ENCODE results near the gene CRYZ. TPM values are rescaled to one million over a fixed set of nuclear protein-coding genes. Genes with fewer than 3 reads are reported as not detected.

CRYZ gene
- total RNA-seq, 1 donor from 2014 or later = not detected

- Mint-ChIP-seq H3K27me3 (ENCODE audit: insufficient read depth, low read depth) (peaks cover 3% of the 10 kb centered on the region), H3K36me3 (peaks cover 17% of the 10 kb centered on the region), H3K27ac (no peak overlapping the region), H3K4me3 (no peak overlapping the region), H3K9me3 (peaks cover 22% of the 10 kb centered on the region), H3K4me1 (peaks cover 7% of the 10 kb centered on the region)
- Histone ChIP-seq H3K4me1 (no peaks in the 10 kb centered on the region), H3K4me3 (no peak overlapping the region), H3K9ac (no peak overlapping the region), H3K9me3 (ENCODE audit: low read depth) (no peaks in the 10 kb centered on the region), H3K4me2 (no peak overlapping the region), H3K79me2 (ENCODE audit: low read depth) (no peaks in the 10 kb centered on the region), H2AFZ (replicated peaks) (no peak overlapping the region), H3K27me3 (no peaks in the 10 kb centered on the region), H3K27ac (no peak overlapping the region), H3F3A (ENCODE audit: low read depth) (no peaks in the 10 kb centered on the region), H3K36me3 (no peaks in the 10 kb centered on the region), H4K20me1 (ENCODE audit: low read depth) (no peaks in the 10 kb centered on the region)
- TF ChIP-seq EZH2 (IDR thresholded peaks at IDR 0.05) = no peak
- TF ChIP-seq CTCF (IDR thresholded peaks at IDR 0.05) = no peak
- DNase-seq (ENCODE audit: low spot score) = no peak
Measured at GRCh38 chr1:74729741-74730478, 2.9 kb downstream of the CRYZ start.

- no peak overlapping the region for H3K4me2 ChIP-seq
- Mint-ChIP-seq H3K4me3 (no peak overlapping the region), H3K27me3 (ENCODE audit: insufficient read depth, low read depth) (peaks cover 3% of the 10 kb centered on the region), H3K9me3 (peaks cover 22% of the 10 kb centered on the region), H3K36me3 (peaks cover 17% of the 10 kb centered on the region), H3K4me1 (peaks cover 3% of the 10 kb centered on the region), H3K27ac (no peak overlapping the region)
- TF ChIP-seq EZH2phosphoT487 (IDR thresholded peaks at IDR 0.05) = no peak
- no peak for TF ChIP-seq CTCF (IDR thresholded peaks at IDR 0.05)
- TF ChIP-seq EZH2 (IDR thresholded peaks at IDR 0.05) = no peak
- no peaks in the 10 kb centered on the region for H3K27me3 ChIP-seq
- H3K4me1 ChIP-seq = no peaks in the 10 kb centered on the region
- no peaks in the 10 kb centered on the region for H4K20me1 ChIP-seq (ENCODE audit: low read depth)
- H3K79me2 ChIP-seq (ENCODE audit: low read depth) = no peaks in the 10 kb centered on the region
- no peaks in the 10 kb centered on the region for H3F3A ChIP-seq (ENCODE audit: low read depth)
- H3K4me3 ChIP-seq = no peak overlapping the region
- H3K9ac ChIP-seq = no peak overlapping the region
- no peak overlapping the region for H2AFZ ChIP-seq (replicated peaks)
- DNase-seq (ENCODE audit: low spot score) = no peak
- H3K27ac ChIP-seq = no peak overlapping the region
- H3K9me3 ChIP-seq (ENCODE audit: low read depth) = no peaks in the 10 kb centered on the region
- no peaks in the 10 kb centered on the region for H3K36me3 ChIP-seq
Measured at GRCh38 chr1:74728736-74729135, 4.1 kb downstream of the CRYZ start.

GRCh38 chr1:74726063-74726462 lies 6.8 kb downstream of the CRYZ start:
- Histone ChIP-seq H3K9ac (no peak overlapping the region), H3K4me1 (no peaks in the 10 kb centered on the region), H3K79me2 (ENCODE audit: low read depth) (no peaks in the 10 kb centered on the region), H3K4me3 (no peak overlapping the region), H3F3A (ENCODE audit: low read depth) (no peaks in the 10 kb centered on the region), H3K27me3 (no peaks in the 10 kb centered on the region), H3K27ac (no peak overlapping the region), H3K9me3 (ENCODE audit: low read depth) (no peaks in the 10 kb centered on the region), H4K20me1 (ENCODE audit: low read depth) (no peaks in the 10 kb centered on the region), H3K36me3 (no peaks in the 10 kb centered on the region), H2AFZ (replicated peaks) (no peak overlapping the region), H3K4me2 (no peak overlapping the region)
- H3K27ac Mint-ChIP-seq = no peak overlapping the region
- no peak for DNase-seq (ENCODE audit: low spot score)
- peaks cover 22% of the 10 kb centered on the region for H3K9me3 Mint-ChIP-seq
- no peak for TF ChIP-seq EZH2phosphoT487 (IDR thresholded peaks at IDR 0.05)
- no peak for TF ChIP-seq CTCF (IDR thresholded peaks at IDR 0.05)
- no peak for TF ChIP-seq EZH2 (IDR thresholded peaks at IDR 0.05)
- H3K4me3 Mint-ChIP-seq = no peak overlapping the region
- H3K27me3 Mint-ChIP-seq (ENCODE audit: insufficient read depth, low read depth) = no peaks in the 10 kb centered on the region
- H3K36me3 Mint-ChIP-seq = peaks cover 17% of the 10 kb centered on the region
- H3K4me1 Mint-ChIP-seq = no peaks in the 10 kb centered on the region

Measured in neural progenitor cell (in vitro differentiated cells).